IPS DF 19.7 (cell line): ENCODE data around the gene PPARG.
"Not testable (repeated sequence)": the region's sequence is repeated elsewhere in the genome, so short reads cannot be mapped to it uniquely, and the experiment has no call there.

Experiments used
- DNase-seq: peaks from one replicate; pipeline ENCODE4 v3.0.0-alpha.2; 2013; ENCODE audit warnings: low read depth, low spot score

PPARG gene

GRCh38 chr3:12279591-12280326 lies 9.1 kb upstream of the PPARG start:
- no peak for DNase-seq

- DNase-seq: no peak
Measured at GRCh38 chr3:12280357-12280806, 8.5 kb upstream of the PPARG start.

GRCh38 chr3:12284591-12284990 lies 4.3 kb upstream of the PPARG start:
- no peak for DNase-seq

- no peak for DNase-seq
Measured at GRCh38 chr3:12285003-12285555, 3.8 kb upstream of the PPARG start.

- not testable (repeated sequence) for DNase-seq
Measured at GRCh38 chr3:12285779-12286178, 3.1 kb upstream of the PPARG start.

GRCh38 chr3:12286504-12286903 lies 2.4 kb upstream of the PPARG start:
- no peak for DNase-seq

- DNase-seq: no peak
Measured at GRCh38 chr3:12286927-12287726, 1.7 kb upstream of the PPARG start.

GRCh38 chr3:12287727-12288181 lies 1.1 kb upstream of the PPARG start:
- DNase-seq: no peak

GRCh38 chr3:12289524-12289923 lies 654 bp downstream of the PPARG start:
- no peak for DNase-seq

- DNase-seq: no peak
Measured at GRCh38 chr3:12292770-12293169, 3.9 kb downstream of the PPARG start.

- no peak for DNase-seq
Measured at GRCh38 chr3:12294885-12295580, 6.2 kb downstream of the PPARG start.

GRCh38 chr3:12296511-12296910 lies 7.6 kb downstream of the PPARG start:
- no peak for DNase-seq

- no peak for DNase-seq
Measured at GRCh38 chr3:12299026-12299425, 10.2 kb downstream of the PPARG start.

- no peak for DNase-seq
Measured at GRCh38 chr3:12300137-12300536, 11.3 kb downstream of the PPARG start.

GRCh38 chr3:12301031-12301430 lies 12.2 kb downstream of the PPARG start:
- no peak for DNase-seq

GRCh38 chr3:12301513-12301912 lies 12.6 kb downstream of the PPARG start:
- no peak for DNase-seq

GRCh38 chr3:12302564-12302963 lies 13.7 kb downstream of the PPARG start:
- DNase-seq: no peak

- no peak for DNase-seq
Measured at GRCh38 chr3:12303534-12303933, 14.7 kb downstream of the PPARG start.

- DNase-seq: no peak
Measured at GRCh38 chr3:12303993-12304392, 15.1 kb downstream of the PPARG start.

- DNase-seq: no peak
Measured at GRCh38 chr3:12307136-12307535, 18.3 kb downstream of the PPARG start.

GRCh38 chr3:12308517-12308916 lies 19.6 kb downstream of the PPARG start:
- no peak for DNase-seq

- DNase-seq: no peak
Measured at GRCh38 chr3:12309716-12310115, 20.8 kb downstream of the PPARG start.
